ENCODE results near the gene PTPRR. TPM values are rescaled to one million over a fixed set of nuclear protein-coding genes. Genes with fewer than 3 reads are reported as not detected.
"Not testable (repeated sequence)": the region's sequence is repeated elsewhere in the genome, so short reads cannot be mapped to it uniquely, and the experiment has no call there.

PTPRR gene
- polyA plus RNA-seq, 4 donors, result 0.64 to 0.82 (median 0.73) TPM

DNA sequence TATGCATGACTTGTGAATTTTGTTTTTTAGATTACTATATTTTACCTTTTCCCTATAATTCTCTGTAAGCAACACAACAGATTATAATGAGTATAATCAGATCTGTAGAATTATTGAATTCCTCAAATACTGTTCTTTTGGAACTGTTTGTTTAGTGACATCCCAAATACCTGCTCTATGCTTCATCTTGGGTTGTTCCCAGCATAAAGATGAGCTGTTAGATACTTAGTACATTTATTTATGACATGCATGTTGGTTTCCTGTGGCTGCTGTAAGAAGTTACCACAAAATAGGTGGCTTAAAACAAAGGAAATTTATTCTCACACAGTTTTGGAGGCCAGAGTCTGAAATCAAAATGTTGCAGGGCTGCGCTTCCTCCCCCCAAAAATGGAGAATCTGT is 78.4 kb downstream of the PTPRR start:
- no peak for DNase-seq (ENCODE audit: low read depth in 4 of 4, low spot score in 2 of 4)

DNA sequence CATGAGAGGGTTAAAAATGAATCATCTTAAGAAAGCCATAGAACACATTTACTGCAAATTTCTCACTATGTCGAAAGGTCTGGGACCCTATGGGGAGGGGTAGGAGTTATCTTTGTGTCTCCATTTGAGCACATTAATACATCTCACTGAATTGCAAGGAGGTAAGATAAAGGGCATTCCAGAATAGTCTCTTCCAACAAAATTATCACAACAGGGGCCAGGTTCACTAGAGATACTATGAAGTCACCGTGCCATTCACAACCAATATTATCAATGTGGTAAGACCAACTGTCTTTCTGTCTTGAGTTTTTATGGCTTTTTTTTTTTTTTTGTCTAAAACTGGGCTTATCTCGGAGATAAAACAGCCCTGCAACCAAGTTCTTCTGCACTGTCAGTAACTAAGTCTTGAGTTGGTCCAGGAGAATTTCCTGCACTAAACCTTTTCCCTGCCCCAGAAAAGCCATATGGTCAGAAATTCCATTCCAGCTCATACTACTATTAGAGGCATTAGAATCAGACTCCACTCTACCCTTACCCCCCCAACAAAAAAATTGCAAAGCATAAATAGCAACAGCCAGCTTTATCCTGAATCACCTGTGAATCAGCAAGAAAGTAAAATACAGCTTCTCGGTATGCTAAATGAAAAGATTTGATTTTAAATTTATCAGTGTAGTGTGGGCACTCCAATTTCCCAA is 79.7 kb downstream of the PTPRR start:
- no peak for DNase-seq (ENCODE audit: low read depth in 4 of 4, low spot score in 2 of 4)

DNA sequence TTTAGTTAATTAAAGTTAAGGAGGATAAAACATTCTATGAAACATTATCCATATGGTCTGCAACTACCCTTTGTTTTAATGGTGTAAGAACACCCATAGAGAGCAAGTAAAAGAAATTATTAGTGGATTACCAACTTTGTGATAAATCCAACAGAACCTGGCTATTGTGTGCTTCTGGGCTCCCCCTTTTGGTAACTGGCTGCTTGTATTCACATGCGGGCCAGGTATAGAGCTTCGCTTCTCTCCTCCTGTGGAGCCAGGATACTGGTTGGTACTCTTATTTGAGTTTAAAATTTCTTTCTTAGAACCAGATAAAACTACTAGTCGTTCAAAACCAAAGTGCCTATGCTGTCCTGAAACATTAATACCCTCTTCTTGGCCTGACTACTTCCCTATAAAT is 81.0 kb downstream of the PTPRR start:
- no peak for DNase-seq (ENCODE audit: low read depth in 4 of 4, low spot score in 2 of 4)

DNA sequence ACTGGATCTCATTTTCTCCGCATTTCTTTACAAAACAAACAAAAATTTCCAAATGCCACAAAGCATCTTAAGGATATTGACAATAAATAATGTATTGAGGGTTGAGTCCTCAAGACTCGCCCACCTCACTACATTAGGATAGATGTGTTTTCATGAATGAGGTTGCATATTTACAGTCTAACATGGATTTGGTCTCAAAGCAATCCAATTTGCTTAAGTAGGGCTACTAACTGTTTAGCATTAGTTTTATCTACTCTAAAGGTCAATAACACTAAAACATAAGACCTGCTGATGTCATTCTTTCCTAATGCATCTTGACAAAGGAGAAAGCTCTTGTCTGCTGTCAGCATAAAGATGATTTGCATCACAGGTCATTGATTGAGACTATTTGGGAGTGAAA is 82.4 kb downstream of the PTPRR start:
- no peak for DNase-seq (ENCODE audit: low read depth in 4 of 4, low spot score in 2 of 4)

DNA sequence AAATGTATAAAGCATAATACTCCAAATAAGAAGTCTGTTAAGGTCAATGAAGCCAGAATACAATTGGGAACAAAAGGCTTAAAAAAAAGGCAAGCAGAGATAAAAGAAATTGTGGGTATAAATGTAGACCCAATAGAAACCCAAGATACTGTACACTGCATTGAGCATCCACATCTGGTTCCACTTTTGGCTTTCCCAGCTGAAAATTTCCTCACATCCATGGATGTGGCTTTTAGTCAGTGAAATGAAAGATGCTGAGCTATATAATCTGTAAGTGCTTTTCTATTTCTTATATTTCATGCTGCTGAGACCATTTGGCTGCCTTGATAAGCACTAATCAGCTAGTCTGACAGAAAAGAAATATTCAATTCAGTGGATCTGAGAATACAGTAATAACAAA is 83.5 kb downstream of the PTPRR start:
- DNase-seq (ENCODE audit: low read depth in 4 of 4, low spot score in 2 of 4), result no peak

DNA sequence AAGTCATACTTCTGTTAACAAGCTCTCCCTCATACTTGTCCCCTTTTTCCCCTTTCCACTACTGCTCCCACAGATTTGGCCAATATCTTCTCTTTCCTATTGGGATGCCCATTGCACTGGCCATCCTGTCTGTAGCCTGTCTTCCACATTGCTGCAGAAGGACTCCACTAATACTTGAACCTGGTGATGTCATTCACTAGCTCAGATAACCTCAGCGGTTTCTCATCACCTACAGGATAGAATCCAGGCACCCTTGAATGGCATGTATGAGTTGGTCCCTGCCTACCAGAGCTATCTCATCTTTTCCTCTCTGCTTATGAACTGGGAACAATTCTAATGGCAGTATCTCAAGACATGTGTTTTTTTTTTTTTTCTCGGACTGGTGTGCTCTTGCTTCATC is 84.6 kb downstream of the PTPRR start:
- no peak for DNase-seq (ENCODE audit: low read depth in 4 of 4, low spot score in 2 of 4)

DNA sequence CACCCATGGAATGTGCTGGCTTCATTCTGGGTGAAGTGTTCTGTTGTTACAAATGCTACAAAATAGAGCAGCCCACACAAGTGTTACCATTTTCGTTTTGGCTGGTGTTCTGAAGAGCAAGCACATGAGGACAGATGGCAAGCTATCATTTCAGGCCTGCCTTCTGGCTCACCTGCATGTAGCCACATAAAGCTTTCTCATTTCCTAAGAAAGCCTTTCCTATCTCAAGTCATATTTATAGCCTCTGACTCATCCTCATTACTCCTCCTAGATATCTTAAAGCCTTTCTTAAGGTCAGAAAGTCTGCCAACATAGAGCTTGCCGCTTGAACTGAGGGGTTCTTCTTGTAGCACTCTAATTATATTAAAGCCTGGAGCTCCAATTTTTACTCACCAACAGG is 89.0 kb downstream of the PTPRR start:
- DNase-seq (ENCODE audit: low read depth in 4 of 4, low spot score in 2 of 4), result no peak

DNA sequence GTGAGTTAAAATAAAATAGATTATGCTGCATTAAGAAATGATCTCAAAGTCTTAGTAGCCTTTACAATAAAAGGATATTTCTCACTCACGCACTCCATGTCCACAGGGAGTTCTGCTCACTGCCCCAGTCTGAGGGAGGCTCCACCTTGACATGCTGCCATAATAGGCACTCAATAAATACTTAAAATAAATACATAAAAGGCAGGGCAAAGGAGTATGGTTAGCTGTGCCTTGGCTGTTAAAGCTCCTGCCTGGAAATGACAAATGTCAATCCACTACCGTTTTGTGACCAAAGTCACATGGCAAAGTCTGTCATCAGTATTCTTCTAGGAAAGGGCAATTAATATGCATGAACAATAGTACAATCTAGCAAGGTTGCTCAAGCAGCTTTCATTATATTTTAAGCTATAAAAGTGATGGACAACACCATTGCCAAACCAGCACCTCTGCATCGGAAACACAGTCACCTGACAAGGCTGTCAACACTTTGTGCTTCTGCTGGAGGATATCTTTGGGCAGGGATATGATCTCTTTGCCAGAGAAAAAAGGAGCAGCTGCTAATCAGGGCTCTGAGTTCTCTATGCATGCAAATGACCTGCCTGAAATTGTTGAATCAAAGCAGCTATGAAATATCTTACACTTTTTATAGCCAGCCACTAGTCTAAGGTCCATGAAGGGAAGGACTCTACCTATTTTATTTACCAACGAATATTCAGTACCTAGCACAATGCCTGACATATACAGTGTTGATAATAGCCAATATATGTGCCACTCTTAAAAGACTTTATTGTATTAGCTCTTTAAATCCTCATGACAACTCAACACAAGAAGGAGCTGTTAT is 90.1 kb downstream of the PTPRR start:
- DNase-seq (ENCODE audit: low read depth in 4 of 4, low spot score in 2 of 4), result no peak

DNA sequence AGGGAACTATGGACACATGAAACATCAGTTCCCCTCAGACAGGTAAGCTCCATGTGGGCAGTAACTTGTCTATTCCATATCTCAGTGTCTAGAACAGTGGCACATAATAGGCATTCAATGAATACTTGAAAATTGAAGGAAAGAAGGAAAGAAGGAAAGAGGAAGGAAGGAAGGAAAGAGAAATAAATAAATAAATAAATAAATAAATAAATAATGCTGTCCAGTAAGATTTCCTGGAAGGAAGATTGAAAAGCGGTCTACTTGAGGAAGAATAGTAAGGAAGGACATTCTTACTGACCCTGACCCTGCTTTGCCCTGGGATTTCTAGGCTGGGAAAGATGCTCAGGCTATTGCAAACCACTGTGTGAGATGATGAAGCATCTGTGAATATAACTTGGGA is 91.5 kb downstream of the PTPRR start:
- DNase-seq (ENCODE audit: low read depth in 4 of 4, low spot score in 2 of 4), result no peak

DNA sequence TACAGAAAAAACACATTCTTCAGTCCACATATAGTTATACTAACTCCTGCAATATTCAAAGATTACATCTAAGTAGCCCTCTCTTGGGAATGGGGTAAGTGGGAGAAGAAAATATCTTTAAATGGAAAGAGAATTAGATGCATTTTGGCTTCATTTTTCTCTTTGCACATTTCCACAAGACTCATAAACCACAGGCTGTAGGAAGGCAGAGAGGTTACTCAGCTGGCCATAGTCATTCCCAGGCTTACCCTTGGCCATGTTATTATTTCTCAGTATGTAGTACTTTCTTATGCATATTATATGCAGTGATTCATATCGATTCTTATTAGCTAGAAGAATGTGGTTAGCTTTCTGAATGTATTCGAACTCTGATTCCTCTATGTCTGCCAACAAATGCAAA is 92.2 kb downstream of the PTPRR start:
- DNase-seq (ENCODE audit: low read depth in 4 of 4, low spot score in 2 of 4), result no peak

DNA sequence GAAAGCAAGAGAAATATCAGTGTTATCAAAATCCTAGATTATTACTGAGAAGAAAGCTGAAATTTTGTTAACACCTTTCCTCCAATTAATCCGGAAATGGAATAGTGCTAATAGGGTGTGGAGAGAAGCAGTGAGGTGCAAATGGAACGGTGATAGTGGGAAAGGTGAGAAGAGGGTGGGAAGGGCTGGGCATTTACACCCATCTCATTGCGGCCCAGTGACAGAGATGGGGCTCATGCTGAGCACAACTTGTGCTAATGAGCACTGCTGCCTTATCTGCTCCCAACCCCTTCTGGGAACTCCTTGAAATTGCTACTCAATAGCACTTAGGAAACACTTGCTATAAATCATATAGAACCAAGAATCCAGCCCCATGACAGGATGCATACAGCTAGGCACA is 94.4 kb downstream of the PTPRR start:
- DNase-seq (ENCODE audit: low read depth in 4 of 4, low spot score in 2 of 4), result no peak

DNA sequence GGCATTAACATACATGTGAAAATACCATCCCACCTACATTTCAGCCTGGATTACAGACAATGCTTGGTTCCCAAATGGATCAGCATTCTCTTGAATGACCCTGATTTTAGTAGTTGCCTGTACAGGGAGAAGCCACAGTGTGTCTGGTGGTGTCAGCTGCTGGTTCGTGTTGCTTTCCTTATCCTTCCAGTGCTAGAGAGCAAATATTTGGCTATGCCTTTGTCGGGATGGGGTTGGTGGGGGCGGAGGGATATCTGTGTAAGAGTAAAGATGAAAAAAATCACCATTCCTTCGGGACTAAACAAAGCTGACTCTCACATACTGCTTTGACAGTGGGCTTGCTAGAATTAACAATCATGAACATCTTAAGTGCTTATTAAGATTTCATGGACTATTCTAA is 96.0 kb downstream of the PTPRR start:
- no peak for DNase-seq (ENCODE audit: low read depth in 4 of 4, low spot score in 2 of 4)

DNA sequence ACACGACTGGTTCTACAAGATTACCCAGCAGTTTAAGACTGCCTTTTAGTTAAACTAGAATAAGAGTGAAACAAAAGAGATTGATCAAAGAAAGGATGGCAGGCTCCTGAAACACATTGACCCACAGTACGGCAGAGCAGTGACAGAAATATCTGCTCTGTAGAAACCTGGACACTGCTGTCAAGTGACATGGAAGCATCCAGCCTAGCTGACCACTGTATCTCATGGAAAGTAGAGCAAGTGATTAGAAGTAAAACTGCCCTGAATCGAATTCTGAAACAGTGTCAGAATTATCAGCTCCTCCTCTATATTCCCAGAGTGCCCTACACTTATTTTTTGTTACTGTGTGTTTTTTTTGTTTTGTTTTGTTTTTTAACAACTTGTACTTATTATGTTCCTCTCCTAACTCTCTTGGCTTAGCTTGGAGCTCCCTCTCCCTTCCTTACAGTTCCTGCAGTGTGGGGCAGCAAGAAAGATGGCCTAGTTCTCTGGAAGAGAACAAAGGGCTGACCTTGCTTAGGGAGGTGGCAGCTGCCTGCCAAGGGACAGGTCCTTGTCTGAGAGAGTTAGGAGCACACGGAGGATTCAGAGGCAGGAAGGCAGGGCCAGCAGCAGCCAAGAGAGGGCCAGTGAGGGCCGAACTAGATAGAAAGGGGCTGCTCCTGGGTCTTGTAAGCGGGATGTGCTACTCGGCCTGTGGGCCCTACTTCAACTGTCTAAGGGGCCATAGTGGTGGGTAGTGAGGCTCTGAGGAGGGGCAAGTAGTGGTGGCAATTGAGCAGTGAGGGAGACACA is 97.2 kb downstream of the PTPRR start:
- no peak for DNase-seq (ENCODE audit: low read depth in 4 of 4, low spot score in 2 of 4)

DNA sequence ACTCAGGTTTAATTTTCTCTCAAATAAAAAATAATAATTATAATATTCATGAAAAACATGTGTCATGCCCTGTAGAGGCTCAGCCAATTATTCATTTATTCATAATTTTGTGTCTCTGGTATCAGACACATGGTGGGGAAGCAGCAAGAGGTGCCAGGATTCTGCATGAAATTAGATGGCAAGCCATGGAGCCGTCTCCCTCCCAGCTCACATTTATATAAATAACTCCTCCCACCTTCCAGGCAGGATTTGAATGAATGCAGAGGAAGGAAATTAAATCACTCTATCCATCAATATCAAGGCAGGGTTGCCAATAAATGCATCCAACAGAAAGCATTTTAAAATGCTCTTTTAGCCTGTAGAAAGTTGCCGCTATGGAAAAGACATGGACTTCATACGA is 98.1 kb downstream of the PTPRR start:
- no peak for DNase-seq (ENCODE audit: low read depth in 4 of 4, low spot score in 2 of 4)

DNA sequence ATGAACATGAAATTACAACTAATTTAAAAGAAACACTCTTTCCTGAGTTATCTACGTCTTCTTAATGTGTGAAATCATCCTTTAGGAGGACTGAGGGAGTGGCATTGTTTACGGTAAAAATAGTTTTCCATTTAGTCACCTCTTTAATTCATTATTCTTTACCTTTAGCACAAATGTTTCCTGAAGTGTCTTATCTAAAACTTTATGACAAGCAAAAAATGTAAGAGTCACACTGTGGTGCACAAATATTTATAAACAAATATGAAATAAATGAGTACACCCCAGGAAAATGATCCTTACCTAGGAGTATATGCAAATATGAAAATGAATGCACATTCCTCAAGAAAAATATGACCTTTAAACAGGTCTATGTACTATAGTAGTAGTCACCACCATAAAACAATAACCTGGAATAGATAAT is 104.6 kb downstream of the PTPRR start:
- no peak for DNase-seq (ENCODE audit: low read depth in 4 of 4, low spot score in 2 of 4)

DNA sequence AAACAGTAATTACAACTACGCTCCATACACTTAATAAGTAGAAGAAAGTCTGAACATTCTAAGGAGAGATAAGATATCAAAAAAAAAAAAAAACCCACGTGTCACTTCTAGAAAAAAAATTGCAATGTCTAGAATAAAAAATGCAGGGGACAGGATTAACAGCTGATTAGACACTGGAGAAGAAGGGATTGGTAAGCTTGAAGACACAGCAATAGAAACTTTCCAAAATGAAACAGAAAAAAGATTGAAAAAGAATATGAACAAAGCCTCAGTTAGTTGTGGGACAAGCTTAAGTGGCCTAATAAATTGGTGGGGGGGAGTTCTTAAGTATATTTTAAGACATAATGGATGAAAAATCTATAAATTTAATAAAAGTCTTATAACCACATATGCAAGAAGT is 105.5 kb downstream of the PTPRR start:
- no peak for DNase-seq (ENCODE audit: low read depth in 4 of 4, low spot score in 2 of 4)

DNA sequence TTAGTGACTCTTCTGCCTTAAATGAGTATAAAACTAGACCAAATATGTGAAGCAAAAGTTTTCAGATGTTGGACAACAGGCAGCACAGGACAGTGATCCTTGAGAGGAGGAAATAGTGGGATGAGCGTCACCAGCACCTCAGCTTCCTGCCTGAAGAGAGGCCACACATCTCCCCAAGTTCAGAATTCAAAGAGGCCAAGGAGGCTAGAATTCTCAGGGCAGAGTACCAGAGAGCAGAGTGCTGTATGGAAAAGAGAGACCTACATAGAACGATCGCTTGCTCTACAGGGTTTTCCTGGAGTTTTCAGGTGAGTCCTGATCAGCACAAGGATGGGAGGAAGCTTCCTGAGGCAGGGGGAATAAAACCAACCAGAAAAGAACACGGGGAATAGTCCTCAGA is 107.0 kb downstream of the PTPRR start:
- DNase-seq (ENCODE audit: low read depth in 4 of 4, low spot score in 2 of 4), result no peak

DNA sequence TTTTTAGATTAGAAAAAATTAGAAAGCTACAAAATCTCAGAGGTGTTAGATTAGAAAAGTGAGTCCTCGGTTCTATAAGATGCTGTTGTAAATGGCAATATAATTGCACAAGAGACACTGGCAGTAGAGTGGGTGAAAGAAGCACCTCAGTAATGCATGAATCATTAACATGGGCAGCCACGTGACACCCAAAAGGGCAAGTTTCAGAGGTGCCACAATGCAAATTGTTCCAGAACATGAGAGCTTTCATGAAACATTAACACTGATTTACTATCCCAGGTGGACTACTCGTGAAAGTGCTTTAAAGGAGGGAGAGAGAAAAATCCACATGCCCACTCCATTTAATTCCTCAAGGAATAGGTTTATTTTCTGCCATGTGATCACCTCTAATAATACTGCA is 108.4 kb downstream of the PTPRR start:
- DNase-seq (ENCODE audit: low read depth in 4 of 4, low spot score in 2 of 4), result peak in 3 of 4 donors; percentile 9 to 33 (median 11)

DNA sequence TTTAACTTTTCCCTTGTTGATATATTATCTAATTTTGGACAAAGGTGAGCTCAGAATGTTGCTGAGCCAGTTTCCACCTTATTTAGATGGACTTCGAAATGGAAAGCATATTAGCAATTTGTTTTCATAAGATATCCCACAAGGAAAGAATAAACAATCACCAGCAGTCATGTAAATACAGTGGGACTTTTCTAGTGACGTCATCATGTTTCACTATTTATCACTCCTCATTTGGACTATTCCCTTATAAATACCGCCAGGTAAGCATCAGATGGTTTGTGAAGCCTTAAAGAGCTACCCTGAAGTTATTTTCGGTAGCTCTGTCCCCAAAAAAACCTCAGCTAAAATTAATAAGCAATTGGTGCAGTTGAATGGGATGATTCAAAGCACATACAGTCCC is 110.7 kb downstream of the PTPRR start:
- no peak for DNase-seq (ENCODE audit: low read depth in 4 of 4, low spot score in 2 of 4)

DNA sequence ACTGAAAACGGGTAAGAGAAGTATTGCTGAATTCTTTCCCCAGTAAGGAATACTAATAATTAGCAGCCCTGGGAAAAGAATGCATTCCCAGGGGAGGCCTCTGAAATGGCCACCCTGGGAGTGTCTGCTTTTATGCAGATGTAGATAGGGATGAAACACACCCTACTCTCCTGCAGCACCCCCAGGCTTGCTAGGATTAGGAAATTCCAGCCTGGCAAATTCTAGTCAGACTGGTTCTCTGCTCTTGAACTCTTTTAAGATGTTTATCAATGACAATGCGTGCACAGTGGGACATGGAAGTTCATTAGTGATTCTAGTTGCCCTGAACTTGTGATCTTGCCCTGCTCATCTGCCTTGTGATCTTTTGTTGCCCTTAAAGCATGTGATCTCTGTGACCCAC is 112.5 kb downstream of the PTPRR start:
- DNase-seq (ENCODE audit: low read depth in 4 of 4, low spot score in 2 of 4), result not testable (repeated sequence)

DNA sequence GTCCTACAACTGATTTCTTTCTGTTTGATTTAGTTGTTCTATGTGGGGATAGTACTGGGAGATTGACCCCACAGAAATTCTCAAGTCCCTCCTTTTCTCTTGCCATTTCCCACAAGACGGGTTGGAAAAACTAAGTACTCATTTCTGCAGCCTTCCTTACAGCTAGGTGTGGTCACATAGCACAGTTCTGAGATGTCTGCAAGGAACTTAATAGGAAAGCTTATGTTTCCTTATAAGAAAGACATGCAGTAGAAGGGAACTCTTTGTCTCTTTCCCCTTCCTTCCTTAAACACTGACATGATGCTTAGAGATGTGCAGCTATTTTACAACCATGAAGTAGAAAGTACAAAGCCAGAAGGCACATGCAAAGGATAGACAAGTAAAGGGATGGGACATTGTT is 113.7 kb downstream of the PTPRR start:
- DNase-seq (ENCODE audit: low read depth in 4 of 4, low spot score in 2 of 4), result no peak
